Dendritic cell treated with granulocyte-macrophage colony-stimulating factor and Interleukin-4, amounts not matched to agents 40 ng/mL and 50 ng/mL, for 4 days (primary cell): ENCODE results near the gene EPHA4.

Experiments used
- H3K27ac Mint-ChIP-seq: one replicate; pipeline ENCODE4 v1.8.0; 2022; ENCODE audit warnings: mild to moderate bottlenecking, mixed read lengths
- H3K27me3 Mint-ChIP-seq: one replicate; pipeline ENCODE4 v1.8.0; 2022; ENCODE audit warnings: mild to moderate bottlenecking, mixed read lengths
- H3K36me3 Mint-ChIP-seq: one replicate; pipeline ENCODE4 v1.8.0; 2022; ENCODE audit warnings: low read depth, mixed read lengths
- H3K4me1 Mint-ChIP-seq: one replicate; pipeline ENCODE4 v1.8.0; 2022; ENCODE audit warnings: low read depth, mixed read lengths
- H3K4me3 Mint-ChIP-seq: one replicate; pipeline ENCODE4 v1.8.0; 2022; ENCODE audit warnings: mild to moderate bottlenecking, moderate library complexity, mixed read lengths
- H3K9me3 Mint-ChIP-seq: one replicate; pipeline ENCODE4 v1.8.0; 2022; ENCODE audit warnings: mixed read lengths
- intact Hi-C: fragments of 100-400 bp; cut with micrococcal nuclease; formaldehyde crosslinking; loops from one replicate; pipeline ENCODE4 v1.15.0; 2022

EPHA4 gene

DNA sequence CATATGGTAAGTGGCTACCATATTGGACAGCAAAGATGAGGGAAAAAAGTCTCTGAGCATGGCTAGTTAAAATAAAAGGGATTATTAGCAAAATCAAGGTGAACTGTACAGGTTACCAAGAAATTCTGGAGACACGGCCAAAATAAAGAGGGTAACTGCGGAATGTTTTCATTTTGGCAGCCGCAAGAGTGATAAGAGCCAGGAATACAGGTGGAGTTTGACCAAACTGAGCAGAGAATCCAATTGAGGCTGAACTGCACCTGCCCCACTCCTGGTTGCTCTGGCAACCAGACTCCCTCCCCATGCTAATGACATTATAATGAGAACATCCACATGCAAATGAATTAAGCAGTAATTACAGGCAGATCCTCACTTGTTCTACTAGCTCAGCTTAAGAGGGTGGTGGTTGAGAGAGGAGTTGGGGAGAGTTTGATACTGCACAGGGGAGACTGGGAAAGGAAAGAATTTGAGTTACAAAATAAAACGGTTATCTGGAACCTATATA is 18.8 kb upstream of the EPHA4 start:
- no peaks in the 10 kb centered on the region for H3K4me1 Mint-ChIP-seq
- intact Hi-C loops, result no loop called here
- H3K36me3 Mint-ChIP-seq, result no peaks in the 10 kb centered on the region
- H3K9me3 Mint-ChIP-seq, result no peaks in the 10 kb centered on the region
- no peak overlapping the region for H3K4me3 Mint-ChIP-seq
- H3K27me3 Mint-ChIP-seq, result no peaks in the 10 kb centered on the region
- no peak overlapping the region for H3K27ac Mint-ChIP-seq

DNA sequence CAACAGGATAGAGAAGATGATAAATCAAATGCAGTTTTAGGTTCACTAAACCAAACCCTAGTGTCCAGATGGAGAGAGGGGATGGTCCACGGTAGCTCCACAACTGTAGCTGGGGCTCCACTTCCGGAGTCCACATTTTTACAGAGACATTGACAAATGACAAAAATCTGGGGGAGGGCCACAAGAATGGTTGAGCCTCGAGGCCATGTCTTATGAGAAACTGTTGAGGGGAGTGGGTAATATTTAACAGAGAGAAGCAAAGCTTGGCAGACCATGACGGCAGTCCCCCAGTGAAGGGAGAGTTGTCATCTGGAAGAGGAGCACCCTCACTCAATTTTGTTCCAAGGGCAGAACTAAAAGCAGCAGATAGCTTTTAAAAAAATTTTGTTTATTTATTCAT is 17.6 kb upstream of the EPHA4 start:
- H3K4me3 Mint-ChIP-seq, result no peak overlapping the region

DNA sequence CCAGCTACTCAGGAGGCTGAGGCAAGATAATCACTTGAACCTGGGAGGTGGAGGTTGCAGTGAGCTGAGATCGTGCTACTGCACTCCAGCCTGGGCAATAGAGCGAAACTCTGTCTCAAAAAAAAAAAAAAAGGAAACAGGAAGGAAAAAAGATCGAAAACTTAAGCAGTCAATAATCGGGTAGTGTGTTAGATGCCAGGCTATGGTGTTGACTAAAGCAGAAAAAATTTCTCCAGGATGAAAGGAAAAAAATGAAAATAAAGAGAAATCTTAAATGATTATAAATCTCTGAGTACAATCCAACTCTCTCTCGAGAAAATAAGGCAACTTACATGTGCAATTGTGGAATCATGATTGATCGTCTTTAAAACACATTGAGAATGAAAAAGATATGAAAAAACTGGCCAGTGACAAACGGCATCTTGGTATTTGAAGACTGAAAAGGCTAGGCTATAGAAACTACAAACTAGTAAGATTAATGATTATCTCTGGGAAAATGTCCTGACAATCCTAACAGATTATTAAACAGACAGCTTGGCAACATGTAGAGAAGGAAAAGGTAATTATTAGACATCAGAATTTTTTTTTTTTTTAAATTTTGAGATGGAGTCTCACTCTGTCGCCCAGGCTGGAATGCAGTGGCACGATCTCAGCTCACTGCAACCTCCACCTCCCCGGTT is 16.3 kb upstream of the EPHA4 start:
- intact Hi-C loops, result no loop called here
- H3K4me3 Mint-ChIP-seq, result no peak overlapping the region

More for the DNA sequence above, 17.6 kb upstream of the EPHA4 start:
- H3K36me3 Mint-ChIP-seq, result no peaks in the 10 kb centered on the region
- no peaks in the 10 kb centered on the region for H3K4me1 Mint-ChIP-seq
- no peaks in the 10 kb centered on the region for H3K9me3 Mint-ChIP-seq
- H3K27ac Mint-ChIP-seq, result no peak overlapping the region
- H3K27me3 Mint-ChIP-seq, result no peaks in the 10 kb centered on the region
- intact Hi-C loops, result no loop called here

DNA sequence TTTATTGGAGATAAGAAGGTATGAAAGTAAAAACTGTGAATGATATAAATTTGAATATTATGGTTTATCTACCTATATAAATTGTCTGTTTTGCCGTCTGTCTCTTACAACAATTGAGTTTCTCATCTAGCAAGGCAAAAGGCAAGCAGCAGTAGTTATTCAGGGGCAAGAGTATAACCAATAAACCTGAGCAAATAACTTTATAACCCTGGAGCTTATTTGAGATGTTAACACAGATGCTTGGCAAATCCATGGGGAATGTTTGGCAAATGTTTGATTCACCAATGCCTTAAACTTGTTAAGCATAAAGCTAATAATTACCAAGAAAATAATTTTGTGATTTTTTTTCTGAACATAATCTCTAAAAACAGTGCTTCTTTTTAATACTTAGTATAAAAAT is 9.9 kb upstream of the EPHA4 start:
- Mint-ChIP-seq H3K36me3 (no peaks in the 10 kb centered on the region), H3K27ac (no peak overlapping the region), H3K9me3 (no peaks in the 10 kb centered on the region), H3K27me3 (peaks cover 15% of the 10 kb centered on the region), H3K4me1 (no peaks in the 10 kb centered on the region), H3K4me3 (no peak overlapping the region)
- intact Hi-C loops, result no loop called here

More for the DNA sequence above, 16.3 kb upstream of the EPHA4 start:
- H3K4me1 Mint-ChIP-seq, result no peaks in the 10 kb centered on the region
- H3K27ac Mint-ChIP-seq, result no peak overlapping the region
- peaks cover 1% of the 10 kb centered on the region for H3K27me3 Mint-ChIP-seq
- H3K36me3 Mint-ChIP-seq, result no peaks in the 10 kb centered on the region
- no peaks in the 10 kb centered on the region for H3K9me3 Mint-ChIP-seq

DNA sequence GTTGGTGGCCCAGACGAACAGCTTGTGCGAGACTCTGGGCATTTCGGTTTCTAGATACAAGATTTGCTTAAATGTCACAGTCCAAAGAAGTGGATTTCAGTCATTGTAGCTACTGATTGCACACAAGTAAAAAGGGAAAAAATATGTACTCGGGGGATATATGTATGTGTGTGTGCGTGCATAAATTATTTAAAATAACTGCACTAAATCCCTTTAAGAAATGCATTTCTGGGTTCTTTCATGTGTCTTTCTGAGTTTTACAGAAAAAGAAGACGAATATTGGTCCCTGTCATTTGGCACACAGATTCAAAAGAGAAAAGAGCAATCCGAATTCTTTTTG is 2.1 kb upstream of the EPHA4 start:
- no peaks in the 10 kb centered on the region for H3K9me3 Mint-ChIP-seq
- peaks cover 40% of the 10 kb centered on the region for H3K4me1 Mint-ChIP-seq
- intact Hi-C loops, result no loop called here

DNA sequence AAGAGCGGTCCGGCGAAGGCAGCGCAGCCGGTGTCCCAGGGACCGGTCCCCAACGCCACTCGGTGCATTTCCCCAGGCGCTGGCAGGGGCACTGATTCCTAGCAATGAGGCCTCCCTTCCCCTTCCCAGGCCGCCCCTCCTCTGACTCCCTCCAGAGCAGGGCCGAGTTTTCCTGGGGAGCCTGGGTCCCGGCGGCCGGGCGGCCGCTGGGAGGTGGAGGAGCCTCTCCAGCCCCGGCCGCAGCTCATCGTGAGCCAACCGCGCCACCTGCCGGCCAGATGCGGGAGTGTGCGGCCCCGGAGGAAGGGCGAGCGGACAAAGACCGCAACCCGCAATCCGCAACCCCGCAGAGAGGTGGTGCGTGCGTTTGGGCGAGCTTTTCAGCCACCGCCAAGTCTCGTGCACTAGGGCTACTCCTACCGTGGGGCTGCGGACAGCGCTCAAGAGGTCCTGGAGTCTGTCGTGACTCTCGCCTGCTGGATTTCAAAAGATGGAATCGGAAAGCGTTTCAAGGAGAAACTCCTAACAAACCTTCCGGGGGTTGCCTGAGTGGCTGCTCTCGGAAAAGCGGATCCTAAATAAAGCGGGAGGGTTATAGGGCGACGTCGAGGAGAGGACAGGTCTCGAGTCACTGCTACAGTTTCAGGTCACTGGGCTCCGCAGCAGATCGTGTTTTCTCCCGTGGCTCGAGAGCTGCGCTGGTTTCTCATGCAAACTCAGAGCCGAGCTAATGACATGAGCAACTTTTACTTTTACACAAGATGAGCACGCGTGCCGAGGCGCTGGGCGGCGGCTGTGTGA is 1.5 kb upstream of the EPHA4 start:
- H3K9me3 Mint-ChIP-seq, result no peaks in the 10 kb centered on the region
- no peaks in the 10 kb centered on the region for H3K36me3 Mint-ChIP-seq
- peaks cover 40% of the 10 kb centered on the region for H3K4me1 Mint-ChIP-seq
- peak overlapping the region; percentile 81 for H3K4me3 Mint-ChIP-seq
- peaks cover 74% of the 10 kb centered on the region for H3K27me3 Mint-ChIP-seq
- peak overlapping the region; percentile 42 for H3K27ac Mint-ChIP-seq
- intact Hi-C loops, result loop anchor here (1.0 kb wide), 2 partner anchors 886 to 1837 kb away; no protein-coding TSS in a partner anchor

More for the DNA sequence above, 2.1 kb upstream of the EPHA4 start:
- Mint-ChIP-seq H3K36me3 (no peaks in the 10 kb centered on the region), H3K4me3 (peak overlapping the region; percentile 81), H3K27ac (no peak overlapping the region), H3K27me3 (peaks cover 68% of the 10 kb centered on the region)

DNA sequence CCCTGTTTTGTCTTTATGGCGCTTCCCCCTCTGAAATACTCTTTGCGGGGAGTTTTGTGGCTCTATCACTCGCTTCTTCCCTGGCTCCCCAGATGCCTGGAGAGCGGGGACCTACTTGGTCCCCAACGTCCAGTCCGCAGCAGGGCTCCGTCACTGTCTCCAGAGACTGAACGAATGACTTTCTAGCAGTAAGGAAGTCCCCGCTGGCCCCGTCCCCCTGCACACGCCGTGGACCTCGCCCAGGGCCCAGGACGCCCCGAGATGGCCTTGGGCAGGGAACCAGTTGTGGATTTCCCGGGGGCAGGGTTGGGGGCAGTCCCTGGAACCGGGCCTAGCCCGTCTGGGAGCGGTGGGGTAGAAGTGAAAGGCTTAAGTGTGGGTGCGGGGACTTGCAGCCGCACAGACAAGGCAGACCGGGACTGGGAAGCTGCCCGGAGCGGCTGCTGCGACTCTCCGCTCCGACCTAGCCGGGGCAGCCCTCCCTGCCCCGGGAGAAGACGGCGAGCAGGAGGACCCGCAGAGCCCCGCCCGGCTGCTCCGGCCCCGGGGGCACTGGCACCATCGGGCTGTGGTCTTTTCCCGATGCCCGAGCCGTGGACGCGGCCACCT is 821 bp upstream of the EPHA4 start:
- no peaks in the 10 kb centered on the region for H3K36me3 Mint-ChIP-seq
- peaks cover 40% of the 10 kb centered on the region for H3K4me1 Mint-ChIP-seq
- no peak overlapping the region for H3K27ac Mint-ChIP-seq
- peaks cover 81% of the 10 kb centered on the region for H3K27me3 Mint-ChIP-seq
- intact Hi-C loops, result loop anchor here (1.0 kb wide), 2 partner anchors 886 to 1837 kb away; no protein-coding TSS in a partner anchor
- H3K4me3 Mint-ChIP-seq, result peak overlapping the region; percentile 81
- H3K9me3 Mint-ChIP-seq, result no peaks in the 10 kb centered on the region

DNA sequence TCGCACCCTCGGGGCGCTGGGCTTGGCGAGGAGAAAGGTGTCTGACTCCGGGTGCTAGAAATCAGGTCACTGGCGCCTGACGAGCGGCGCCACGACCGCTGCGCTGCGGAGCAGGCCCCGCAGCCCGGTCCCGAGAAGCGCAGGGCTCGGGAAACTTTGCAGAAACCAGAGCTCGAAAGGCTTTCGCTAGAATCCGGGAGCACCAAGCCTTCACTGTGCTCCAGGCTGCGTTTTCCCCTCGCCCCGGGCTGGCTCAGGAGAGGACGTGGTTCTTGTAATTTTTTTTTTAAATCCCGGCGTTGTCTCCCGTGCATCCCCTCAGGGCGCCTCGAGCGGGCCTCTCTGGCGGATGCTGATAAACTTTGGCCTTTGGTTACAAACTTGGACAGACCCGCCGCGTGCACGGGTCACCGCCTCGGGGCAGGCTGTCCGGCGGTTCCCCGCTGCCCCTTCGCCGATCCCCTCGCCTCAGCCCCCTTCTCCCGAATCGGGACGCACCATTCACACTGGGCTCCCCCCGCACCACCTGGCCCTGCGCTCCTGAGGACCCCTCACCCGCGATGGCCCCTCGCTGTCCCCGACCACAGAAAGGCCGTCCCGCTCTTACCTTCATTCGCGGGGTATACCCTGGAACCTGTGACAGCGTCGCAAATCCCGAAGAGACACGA is 419 bp downstream of the EPHA4 start:
- Mint-ChIP-seq H3K9me3 (no peaks in the 10 kb centered on the region), H3K4me1 (peaks cover 40% of the 10 kb centered on the region), H3K27ac (no peak overlapping the region), H3K36me3 (no peaks in the 10 kb centered on the region), H3K4me3 (peak overlapping the region; percentile 81), H3K27me3 (peaks cover 81% of the 10 kb centered on the region)
- intact Hi-C loops, result no loop called here

DNA sequence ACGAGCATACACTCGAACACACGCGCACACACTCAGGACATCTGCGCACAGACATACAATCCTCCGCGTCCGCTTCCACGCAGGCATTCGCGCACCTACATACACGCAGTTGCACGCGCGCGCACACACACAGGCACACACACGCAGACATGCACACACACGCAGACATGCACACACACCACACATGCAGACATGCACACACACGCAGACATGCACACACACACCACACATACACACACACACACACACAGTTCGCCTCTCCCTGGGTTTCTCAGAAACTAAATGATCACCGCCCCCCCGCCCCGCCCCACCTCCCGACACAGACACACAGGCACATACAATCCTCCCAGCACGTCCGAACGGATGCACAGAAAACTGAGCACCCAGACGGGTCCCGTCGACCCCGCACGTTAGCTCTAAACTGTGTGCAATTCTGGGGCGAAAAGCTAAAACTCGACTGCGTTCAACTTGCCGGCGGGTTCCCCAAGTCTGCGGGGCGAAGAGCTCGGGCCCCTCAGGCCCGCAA is 1.0 kb downstream of the EPHA4 start:
- Mint-ChIP-seq H3K4me1 (peaks cover 40% of the 10 kb centered on the region), H3K27me3 (peaks cover 80% of the 10 kb centered on the region), H3K27ac (no peak overlapping the region)

DNA sequence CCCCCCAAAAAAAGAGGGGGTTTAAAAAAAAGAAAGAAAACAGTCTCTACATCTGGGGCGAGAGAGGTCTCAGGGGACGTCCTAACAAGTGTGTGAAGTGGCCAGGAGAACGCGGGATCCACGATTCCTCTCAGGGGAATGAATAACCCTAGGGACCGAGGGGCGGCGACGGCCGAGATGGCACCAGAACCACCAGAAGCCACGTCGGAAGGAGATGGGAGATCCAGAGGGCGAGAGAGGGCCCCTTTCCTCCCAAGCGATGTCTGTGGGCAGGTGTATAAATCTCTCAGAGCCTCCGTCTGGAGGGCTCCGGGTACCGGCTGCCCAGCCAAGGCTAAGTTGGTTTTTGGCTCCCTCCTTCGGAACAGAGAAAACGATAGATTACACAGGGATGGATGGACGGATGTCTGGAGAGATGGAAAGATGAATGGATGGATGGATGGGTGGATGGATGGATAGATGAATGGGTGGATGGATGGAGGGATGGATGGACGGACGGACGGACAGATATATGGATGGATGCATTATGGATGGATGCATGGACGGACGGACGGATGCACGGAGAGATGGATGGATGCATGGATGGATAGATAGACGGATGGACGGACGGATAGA is 1.7 kb downstream of the EPHA4 start:
- no peak overlapping the region for H3K4me3 Mint-ChIP-seq
- no peak overlapping the region for H3K27ac Mint-ChIP-seq
- no peaks in the 10 kb centered on the region for H3K9me3 Mint-ChIP-seq
- no peaks in the 10 kb centered on the region for H3K36me3 Mint-ChIP-seq
- intact Hi-C loops, result no loop called here
- H3K4me1 Mint-ChIP-seq, result peaks cover 40% of the 10 kb centered on the region
- H3K27me3 Mint-ChIP-seq, result peaks cover 79% of the 10 kb centered on the region

More for the DNA sequence above, 1.0 kb downstream of the EPHA4 start:
- intact Hi-C loops, result no loop called here
- no peaks in the 10 kb centered on the region for H3K9me3 Mint-ChIP-seq
- no peaks in the 10 kb centered on the region for H3K36me3 Mint-ChIP-seq
- H3K4me3 Mint-ChIP-seq, result peak overlapping the region; percentile 81

DNA sequence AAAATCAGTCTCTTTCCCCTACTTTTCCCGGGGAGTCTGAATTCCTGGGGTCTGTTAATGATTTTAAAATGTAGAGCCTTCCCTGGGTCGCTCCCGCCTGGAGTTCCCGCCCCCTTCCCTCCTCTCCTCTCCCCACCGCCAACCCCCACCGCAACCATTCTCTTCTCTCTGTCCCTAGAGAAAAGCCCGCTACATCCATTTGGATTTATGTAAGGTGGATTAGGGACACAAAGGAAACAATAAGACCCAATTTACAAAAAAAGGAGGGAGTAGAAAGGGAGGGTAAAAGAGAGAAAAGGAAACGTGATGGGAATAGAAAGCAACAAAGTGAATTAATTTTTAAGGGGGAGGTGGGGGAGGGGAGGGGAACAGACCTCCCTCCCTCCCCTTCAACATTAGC is 2.2 kb downstream of the EPHA4 start:
- intact Hi-C loops, result no loop called here
- H3K27ac Mint-ChIP-seq, result no peak overlapping the region
- H3K9me3 Mint-ChIP-seq, result no peaks in the 10 kb centered on the region

DNA sequence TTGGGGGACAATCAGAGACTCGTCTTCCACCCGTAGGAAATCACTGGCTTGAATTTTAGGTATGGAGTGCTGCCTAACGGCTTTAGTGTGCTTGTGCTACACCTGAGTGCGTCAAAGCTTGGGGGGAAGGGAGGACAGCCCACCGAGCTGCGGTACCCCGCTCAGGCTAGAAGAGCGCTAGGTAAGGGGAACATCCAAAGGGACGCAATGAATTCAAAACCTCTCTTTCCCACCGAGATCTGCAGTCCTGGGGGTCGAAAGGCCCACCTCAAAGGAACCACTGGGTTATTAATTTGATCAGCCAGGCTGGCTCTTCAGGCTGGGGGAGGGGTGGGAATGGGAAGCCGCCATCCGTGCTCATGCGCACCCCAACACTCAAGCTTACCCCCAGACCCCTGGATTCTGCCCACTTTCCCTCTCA is 2.7 kb downstream of the EPHA4 start:
- Mint-ChIP-seq H3K9me3 (no peaks in the 10 kb centered on the region), H3K27ac (no peak overlapping the region), H3K4me1 (peaks cover 35% of the 10 kb centered on the region), H3K36me3 (no peaks in the 10 kb centered on the region), H3K27me3 (peaks cover 73% of the 10 kb centered on the region), H3K4me3 (no peak overlapping the region)
- intact Hi-C loops, result no loop called here

More for the DNA sequence above, 2.2 kb downstream of the EPHA4 start:
- Mint-ChIP-seq H3K27me3 (peaks cover 77% of the 10 kb centered on the region), H3K36me3 (no peaks in the 10 kb centered on the region), H3K4me1 (peaks cover 39% of the 10 kb centered on the region), H3K4me3 (no peak overlapping the region)

DNA sequence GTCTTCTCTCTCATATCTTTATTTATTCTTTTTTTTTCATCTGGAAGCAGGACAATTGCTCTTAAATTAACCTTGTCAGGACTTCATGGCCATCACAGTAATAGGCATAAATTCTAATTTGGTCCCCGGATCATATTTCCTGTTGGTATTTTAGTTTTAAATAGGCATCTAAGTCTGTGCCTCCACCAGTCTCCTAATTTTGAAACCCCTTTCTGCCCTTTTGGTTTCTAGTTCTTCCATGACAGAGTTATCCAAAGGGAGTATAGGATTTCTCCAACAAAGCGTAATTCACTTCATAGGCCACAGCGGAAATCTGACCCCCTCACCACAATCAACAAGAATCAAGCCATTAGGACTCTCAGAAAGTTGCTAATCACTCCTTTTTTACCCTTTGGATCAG is 3.8 kb downstream of the EPHA4 start:
- Mint-ChIP-seq H3K9me3 (no peaks in the 10 kb centered on the region), H3K27me3 (peaks cover 66% of the 10 kb centered on the region), H3K4me3 (no peak overlapping the region), H3K4me1 (peaks cover 24% of the 10 kb centered on the region), H3K36me3 (no peaks in the 10 kb centered on the region), H3K27ac (no peak overlapping the region)
- intact Hi-C loops, result no loop called here
